ENCODE results near the gene MXD4. TPM values are rescaled to one million over a fixed set of nuclear protein-coding genes. Genes with fewer than 3 reads are reported as not detected.
"Not testable (repeated sequence)": the region's sequence is repeated elsewhere in the genome, so short reads cannot be mapped to it uniquely, and the experiment has no call there.

The MXD4 gene
- total RNA-seq, 1 experiment from 2014 or later, result 19.2 TPM

DNA sequence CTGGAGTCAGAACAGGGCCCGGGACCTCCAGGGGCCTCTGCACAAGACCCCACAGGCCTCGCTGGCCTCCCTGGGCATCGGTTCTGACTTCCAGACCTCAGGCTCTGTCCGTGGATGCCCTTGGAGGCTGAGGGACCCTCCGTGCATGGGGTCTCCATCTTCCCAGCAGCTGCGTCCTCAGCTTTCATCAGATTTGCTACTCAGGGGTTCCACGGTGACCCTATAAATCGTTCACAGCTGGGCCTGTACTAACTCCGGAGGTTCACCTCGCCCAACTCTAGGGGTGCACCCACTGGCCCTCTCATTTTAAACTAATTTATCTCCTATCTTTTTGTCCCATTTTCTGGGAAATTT lies 13.1 kb upstream of the MXD4 start:
- not testable (repeated sequence) for DNase-seq (ENCODE audit: low read depth)

DNA sequence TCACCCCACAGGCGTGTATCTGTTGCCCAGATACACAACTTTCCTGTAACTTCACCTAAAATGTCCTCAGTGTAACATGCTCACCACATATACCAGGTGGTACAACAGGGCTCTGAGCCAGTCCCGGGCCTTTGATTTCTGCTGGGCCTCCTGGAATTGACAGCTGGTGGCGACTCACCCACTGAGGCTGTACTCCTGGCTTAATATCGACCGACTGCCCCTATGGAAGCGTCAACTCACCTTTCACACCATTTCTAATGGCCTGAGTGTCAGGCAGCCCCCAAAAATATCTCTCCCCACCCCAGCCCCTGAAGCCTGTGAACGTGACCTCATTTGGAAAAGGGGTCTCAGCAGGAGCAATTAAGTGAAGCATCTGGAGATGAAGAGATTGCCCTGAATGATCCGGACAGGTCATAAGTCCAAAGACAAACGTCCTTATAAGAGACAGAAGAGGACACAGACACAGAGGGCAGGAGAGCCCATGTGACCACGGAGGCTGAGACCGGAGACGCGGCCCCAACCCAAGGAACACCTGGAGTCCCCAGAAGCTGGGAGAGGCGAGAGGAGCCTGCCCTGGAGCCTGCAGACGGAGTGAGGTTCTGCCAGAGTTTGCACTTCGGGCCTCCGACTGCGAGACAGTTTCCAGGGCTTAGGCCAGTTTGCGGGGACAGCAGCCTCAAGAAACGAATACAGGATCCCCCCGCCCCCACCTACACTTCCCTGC lies 12.6 kb upstream of the MXD4 start:
- DNase-seq (ENCODE audit: low read depth), result no peak

DNA sequence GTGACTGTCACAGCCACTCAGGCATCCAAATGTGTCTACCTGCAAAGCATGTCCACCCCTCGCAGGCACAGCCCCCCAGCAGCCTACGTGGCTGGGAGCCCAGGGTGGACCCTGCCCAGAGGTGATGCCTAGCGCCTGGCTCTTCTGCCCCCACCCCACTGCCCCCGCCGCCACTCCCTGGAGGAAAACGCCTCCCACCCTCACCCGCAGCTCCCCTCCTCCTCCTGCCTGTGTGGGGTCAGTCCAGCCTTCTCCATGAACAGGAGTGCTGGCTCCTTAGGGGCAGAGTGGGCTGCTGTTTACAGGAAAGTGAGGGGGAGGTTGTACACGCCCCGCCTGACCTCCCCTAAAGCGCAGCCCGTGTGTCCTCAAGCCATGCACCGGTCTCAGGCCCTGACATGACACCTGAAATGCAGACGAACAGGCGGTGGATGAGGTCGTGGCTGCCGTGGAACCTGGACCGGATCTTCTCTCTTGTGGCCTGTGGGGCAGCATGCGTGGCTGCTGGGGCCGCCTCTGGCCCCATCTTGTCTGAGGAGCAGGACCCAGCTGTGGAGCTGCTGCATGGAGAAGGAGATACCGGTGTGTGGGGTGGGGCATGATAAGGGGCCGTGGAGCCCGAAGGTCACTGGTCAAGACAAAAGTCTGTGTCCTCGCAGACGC lies 11.9 kb upstream of the MXD4 start:
- DNase-seq (ENCODE audit: low read depth), result no peak

DNA sequence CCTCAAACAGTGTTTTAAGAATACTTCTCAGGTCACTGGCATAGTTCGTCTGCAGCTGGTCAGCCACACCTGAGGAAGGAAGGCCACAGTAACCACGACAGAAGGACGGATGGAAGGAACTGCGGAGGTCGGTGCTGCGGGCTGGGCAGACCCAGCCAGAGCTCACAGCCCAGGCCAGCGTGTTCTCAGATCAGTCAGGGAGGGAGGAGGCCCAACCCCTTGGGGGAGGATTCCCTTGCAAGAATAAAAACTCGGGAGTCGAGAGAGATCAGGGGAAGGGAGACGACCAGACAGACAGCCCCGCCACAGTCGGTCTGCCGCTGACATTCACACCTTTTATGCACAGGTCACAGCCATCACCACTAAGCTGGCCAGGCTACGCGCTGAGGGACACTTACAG lies 11.3 kb upstream of the MXD4 start:
- DNase-seq (ENCODE audit: low read depth), result no peak

DNA sequence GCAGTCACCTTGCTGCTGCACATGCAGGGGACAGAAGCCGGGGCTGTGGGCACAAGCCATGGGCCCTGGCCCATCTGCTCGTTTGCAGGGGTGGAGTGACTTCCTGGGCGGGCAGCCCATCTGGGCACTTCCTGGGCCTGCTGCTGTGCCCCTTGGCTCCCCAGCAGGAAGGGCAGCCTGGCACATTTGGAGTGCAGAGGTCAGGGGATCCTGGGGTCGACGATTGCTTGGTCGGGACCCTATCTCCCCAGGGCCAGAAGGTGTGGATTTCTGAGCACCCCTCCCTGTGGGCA lies 10.9 kb upstream of the MXD4 start:
- no peak for DNase-seq (ENCODE audit: low read depth)

DNA sequence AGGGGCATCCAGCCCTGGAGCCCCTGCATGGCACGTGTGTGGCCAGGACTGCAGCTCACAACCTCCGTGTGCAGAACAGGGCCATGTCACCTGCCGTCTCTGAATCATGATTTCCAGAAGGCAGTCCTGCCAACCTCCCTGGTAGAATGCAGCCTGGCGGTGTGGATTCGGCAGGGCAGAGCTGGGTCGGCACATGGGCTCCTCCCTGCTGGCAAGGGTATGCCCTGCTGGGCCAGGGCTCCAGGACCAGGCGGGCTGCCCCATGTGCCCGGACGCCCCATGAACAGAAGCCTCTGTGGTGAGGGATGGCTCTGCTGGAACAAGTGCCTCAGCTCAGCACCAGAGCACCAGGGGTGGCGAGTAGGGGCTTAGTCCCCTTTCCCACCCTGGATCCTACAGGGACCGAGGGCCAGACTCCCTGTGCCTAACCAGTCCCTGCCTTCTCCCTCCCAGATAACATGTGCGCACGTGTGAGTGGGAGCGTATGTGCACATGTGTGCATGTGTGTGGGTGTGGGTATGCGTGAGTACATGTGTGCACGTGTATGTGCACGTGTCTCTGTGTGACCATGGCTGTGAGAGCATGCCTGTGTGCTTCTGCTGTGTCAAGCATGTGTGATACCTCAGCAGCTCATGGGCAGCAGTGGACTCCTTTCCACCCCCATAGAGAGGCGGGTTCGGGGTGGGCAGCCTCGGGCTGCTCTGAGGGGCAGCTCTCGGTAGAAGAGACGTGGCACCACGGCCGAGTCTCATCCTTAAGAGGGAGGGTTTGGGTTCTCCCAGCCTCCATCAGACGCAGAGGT lies 10.3 kb upstream of the MXD4 start:
- DNase-seq (ENCODE audit: low read depth), result no peak

DNA sequence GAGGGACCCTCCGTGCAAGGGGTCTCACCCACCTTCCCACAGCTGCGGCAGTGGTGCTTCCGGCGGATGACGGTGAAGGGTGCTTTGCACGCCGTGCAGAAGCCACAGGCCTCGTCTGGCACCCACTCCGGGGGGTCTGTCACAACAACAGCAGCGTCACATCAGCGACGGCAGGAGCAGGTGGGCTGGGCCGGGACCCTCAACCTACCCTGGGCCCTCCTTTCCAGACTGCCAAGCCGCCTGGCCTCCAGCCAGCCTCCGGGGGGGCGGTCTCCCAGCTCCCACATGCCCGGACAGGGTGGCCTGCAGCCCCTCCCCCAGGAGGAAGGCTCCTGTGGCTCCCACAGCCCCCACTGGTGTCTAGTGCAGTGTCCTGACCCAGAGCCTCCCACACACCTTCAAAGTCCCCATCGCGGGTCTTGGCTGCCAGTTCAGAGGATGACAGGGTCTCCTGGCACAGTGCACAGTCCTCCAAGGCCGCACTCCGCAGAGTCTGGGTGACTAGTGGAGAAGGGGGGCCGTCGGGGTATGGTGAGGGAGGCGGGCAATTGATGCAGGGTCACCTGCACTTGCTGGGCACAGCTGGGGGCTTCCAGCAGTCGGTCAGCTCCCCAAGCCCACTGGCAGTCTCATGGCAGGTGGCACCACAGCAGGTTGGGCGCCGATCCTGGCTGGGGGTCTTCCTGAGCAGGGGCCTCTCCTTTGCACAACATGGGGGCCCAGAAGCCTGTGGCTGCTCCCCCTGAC lies 9.5 kb upstream of the MXD4 start:
- DNase-seq (ENCODE audit: low read depth), result no peak

DNA sequence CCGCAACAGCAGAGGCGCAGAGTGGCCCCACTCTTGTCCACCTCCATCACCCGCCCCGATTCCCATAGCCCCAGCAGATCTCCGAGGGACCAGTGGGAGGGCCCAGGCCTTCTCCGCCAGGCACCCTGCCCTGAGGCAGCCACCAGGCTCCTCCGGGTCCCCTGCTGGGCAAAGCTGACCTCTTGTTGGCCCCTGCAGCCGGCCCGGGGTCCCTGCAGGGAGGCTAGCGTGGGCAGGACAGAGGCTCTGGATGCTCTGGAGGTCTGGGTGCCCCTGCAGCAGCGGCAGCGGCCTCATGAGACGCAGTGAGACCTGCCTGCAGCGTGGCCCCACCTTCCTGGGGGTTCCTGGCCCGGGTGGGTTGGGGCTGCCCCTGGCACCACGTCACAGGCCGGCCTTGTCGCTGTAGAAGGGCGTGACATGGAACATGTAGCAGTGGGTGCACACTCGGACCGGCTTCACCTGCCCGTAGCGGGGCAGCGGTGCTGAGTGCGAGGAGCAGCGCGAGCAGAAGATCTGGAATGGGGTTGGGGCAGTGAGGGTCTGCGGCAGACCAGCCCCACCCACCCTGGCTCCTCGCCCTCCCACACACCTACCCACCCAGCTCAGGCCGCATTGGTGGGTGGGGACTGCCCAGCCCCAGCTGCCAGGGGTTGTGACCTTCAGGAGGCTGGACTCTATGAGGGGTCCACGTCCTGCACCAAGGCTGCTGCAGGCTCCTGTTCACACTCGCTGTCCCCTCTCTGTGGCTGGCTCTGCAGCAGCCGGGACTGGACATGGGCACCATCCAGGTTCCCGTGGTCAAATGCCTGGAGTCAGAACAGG lies 8.6 kb upstream of the MXD4 start:
- DNase-seq (ENCODE audit: low read depth), result no peak

DNA sequence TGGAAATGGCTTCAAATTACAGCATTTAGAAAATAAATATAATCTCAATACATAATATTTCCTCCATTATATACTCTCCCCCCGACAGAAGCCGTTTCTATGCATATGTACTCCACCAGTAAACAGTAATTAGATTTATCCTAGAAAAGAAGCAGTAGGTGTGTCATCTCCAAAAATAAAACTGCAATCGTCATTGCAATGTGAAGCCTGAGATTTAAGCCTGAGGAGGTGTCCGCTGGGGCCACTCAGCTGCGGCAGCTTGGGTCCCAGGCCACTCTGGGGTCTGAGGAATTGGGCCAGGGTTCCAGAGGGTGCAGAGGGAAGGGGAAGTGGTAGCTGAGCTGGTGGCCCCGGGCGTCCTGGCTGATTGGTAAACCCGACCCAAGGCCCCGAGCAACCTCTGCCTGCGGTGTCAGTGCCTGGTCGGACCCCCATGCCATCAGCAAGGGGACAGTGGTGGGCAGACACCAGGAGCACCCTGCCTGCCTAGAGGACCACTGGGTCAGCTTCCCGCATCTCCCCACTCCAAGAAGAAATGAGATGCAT lies 7.8 kb upstream of the MXD4 start:
- DNase-seq (ENCODE audit: low read depth), result no peak

DNA sequence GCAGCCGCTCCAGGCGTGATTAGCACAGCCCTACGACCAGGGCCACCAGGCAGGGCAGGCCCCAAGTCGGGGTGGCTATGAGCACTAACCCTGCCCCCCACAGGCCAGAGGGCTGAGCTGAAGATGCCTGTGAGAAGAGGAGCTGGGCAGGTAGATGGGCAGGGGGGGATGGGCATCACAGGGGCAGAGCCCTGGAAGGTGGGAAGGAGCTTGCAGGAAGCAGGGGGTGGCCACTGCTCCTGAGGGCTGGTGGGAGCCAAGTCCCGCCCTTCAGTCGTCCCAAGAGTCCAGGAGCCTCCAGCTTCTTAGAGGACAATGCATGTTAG lies 7.3 kb upstream of the MXD4 start:
- no peak for DNase-seq (ENCODE audit: low read depth)

DNA sequence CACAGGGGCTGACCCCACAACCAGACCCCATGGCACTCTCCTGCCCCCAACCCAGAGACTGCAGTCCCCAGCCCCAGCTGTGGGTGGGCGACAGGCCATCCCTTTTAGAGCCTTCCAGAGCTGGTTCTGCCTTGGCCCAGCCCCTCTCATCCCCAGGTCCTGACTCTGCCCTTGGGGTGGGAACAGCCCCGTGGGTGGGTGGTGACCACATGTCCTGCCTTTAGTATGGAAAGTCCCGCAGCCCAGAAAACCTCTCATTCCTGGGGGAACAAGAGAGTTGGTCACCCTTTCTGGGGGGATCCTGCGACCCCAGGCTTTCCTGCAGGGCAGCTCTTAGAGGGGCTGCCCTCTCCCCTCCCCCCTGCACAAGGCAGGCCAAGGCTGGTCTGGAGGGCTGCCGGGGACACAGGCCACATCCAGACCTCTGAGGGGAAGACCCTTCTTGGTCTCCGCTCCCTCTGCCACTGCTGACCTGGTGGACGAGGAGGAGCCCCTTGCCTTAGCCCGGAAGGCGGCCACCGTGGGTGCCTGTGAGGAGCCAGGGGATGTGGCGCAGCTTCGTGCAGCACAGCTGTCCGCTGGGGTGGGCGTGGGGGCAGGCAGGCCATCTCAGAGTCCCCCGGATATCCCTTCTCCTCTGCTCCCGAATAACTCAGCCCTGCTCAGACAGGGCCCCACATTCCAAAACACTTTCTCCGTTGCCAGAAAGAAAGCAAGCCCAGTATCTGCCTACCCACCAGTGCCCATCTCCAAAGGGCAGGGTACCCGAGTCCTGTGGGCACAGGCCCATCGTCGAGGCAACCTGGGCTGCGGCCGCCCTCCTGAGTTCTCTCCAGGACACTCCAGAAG lies 6.7 kb upstream of the MXD4 start:
- DNase-seq (ENCODE audit: low read depth), result no peak

DNA sequence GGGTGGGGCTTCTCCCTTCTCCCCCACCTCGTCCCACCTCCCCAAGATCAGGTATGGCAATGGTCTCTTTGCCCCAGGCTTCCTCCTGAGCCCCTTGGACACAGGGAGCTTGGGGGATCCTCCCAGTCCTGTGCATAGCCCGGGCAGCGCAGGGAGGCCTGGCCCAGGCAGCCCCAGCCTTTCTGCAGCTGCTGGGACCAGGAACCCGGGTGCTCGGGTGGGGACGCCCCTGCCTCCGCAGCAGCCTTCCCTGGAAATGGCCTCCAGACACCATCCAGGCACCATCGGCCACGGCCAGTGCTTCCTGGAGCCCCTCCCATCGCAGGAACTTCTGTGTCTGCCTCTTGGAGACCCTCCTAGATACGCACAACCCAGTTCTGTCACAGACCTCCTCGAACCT lies 5.9 kb upstream of the MXD4 start:
- no peak for DNase-seq (ENCODE audit: low read depth)

DNA sequence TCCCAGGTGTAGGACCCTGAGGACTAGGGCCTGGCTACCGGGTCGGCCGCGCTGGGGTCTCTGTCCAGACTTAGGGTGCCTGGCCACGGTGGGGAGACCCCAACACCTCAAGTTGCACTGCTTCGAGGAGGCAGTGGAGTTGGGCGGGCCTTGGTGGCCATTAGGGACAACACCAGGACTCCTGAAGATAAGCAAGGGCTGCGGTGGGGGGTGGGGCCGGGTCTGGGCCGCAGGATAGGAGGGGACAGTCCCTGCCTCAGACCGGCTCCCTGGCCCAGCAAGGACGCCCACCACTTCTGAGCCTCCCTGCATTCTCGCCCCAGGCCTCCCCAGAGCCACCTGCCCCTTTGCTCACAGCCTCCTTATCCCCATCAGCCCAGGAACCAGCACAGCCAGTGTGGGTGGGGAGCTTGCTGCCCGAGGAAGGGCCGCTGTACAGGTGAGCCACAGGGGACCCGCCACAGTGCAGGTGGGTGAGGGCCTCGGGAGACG lies 5.5 kb upstream of the MXD4 start:
- no peak for DNase-seq (ENCODE audit: low read depth)

DNA sequence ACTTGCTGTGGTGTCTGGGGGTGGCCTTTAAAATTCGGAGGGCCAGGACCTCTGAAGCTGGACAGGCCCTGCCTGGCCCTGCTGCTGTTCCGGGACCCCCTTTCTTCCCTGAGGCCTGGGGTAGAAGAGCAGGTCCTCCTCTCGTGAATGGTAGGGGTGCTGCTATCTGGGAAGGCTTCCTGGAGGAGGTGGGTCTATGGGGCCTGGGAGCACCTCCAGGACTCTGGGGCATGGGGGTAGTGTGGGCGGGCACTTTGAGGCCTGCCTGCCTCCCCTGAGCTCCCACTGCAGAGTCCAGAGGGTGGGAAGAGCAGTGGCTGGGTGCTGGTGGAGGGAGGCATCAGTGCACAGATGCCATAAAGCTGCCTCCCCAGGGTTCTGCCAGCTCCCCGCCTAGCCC lies 4.9 kb upstream of the MXD4 start:
- DNase-seq (ENCODE audit: low read depth), result no peak

DNA sequence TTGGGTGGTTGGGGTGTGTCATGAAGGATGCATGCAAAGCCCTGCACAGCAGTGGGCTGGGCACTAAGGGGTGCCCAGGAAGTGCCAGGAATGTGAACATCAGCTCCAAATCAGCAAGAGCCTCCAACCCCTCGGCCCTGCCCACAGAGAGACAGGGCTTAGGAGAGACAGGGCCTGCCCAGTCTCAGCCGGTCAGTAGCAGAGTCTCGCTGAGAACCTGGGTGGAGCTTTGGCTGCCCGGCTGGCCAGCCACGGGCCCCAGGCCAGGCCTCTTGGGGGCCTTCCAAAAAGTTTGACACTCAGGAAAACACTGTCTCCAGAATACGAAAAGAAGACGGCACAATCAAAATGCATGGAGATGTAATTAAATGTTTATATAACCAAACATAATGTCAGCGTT lies 4.3 kb upstream of the MXD4 start:
- DNase-seq (ENCODE audit: low read depth), result no peak

DNA sequence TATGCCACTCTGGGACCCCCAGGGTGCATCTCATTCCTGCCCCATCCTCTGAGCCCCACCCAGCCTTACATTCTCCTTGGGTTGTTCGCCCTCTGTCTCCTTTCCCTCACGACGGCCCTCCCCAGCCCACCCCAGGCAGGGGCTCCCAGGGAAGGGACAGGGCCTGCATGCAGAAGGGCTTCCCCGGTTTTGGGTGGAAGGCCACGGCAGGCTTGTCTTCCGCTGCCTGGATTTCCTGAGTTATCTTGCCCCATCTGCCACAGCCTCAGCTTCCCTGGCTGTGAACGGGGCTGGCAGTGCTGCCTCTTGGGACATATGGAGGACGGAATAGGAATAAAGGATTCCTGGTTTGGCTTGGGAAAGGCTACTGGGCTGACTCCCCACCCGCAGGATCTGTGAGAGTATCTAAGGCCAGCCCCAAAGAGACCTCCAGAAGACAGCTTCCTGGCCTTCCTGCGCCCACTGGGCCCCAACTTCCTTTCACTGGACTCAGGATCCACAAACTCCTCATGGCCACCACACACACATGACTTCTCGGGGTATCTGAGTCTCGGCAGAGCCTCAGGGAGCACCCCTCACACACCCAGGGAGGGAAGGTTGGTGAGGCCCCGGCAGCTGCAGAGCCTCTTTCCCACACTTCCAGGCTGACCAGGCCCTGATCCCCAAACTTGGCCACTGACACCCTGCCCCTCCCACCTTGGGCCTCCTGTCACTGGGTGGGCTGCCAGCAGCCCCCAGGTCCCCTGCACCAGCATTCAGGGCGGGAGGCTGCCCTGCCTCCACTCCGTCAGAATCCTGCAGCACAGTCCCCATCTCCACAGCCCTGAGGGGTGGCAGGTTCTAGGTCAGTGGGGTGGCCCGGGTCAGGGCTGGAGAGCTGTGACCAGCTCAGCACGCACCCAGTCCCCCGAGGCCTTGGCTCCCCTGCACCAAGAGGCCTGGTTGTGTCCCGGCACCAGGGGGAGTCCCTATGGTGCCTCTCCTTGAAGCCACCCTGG lies 3.5 kb upstream of the MXD4 start:
- DNase-seq (ENCODE audit: low read depth), result no peak

DNA sequence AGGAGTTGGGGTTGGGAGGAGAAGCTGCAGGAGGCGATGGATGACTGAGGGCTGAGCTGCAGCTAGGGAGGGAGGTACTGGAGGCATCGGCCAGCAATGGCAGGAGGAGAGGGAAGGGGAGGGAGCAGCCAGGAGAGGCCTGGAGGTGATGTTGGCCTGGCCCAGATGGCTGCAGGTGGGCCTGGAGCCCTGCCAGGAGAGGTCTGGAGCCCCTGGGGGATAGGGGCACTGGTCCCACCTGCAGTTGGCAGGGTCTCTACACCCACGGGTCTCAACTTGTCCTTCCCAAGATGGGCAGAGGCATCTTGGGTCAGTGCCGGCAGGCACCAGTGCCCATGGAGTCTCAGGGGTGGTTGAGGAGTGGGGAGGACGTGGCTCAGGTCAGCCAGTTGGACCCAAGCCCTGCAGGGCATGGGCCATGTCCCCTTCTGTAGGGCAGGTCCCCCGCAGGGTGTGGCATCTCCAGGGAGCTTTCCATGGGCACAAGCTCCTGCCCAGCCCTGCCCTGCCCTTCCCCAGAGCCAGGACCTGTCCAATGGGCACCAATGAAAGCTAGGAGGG lies 2.7 kb upstream of the MXD4 start:
- no peak for DNase-seq (ENCODE audit: low read depth)

DNA sequence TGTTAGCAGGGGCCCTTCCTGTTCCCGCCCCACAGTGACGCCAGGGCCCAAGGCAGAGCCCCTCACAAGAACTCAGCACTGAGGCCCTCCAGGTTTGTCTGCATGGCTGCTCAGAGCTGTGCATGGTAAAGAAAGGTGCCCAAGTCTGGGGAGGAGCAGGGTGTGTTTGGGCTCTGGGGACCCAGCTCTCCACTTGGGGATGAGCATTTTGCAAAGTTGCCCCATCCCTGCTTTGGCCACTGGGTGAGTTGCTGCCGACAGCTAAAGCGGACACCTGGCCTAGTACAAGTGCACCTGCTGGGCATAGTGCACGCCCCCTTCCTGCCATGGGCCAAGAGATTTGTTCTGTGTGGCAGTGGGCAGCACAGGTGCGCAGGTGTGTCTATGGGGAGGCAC lies 2.0 kb upstream of the MXD4 start:
- DNase-seq (ENCODE audit: low read depth), result no peak

DNA sequence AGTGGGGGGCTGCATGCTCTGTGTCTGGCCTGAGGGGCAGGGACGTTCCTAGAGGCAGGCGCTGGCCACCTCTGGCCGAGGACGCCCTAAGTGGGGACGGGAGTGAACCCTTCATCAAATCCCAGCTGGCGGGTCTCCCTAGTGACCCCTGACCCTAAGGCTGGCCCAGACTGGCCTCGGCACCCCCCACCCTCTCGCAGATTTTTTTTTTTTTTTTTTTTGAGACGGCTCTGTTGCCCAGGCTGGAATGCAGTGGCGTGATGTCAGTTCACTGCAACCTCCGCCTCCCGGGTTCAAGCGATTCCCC lies 988 bp upstream of the MXD4 start:
- no peak for DNase-seq (ENCODE audit: low read depth)

All from M059J (cell line).